Stomach (tissue), 4 donors: Measurements from ENCODE around the gene CHST12.

Experiments used
- EP300 ChIP-seq: sonication (generic); formaldehyde crosslinking; IDR thresholded peaks from one replicate; pipeline ENCODE4 v1.6.1; 2017; ENCODE audit warnings: antibody characterized with exemption
- POLR2AphosphoS5 ChIP-seq, 3 donors: sonication (generic); formaldehyde crosslinking; IDR thresholded peaks; one replicate each; pipeline ENCODE4 v1.6.1; 2016; ENCODE audit warnings: antibody characterized with exemption in 3 of 3
- TF ChIP-seq, protein P1 (sequence below), 7 experiments: fragments of 450-650 bp in 4 of 7; fragments of 200-600 bp in 3 of 7; sonication (generic) in 3 of 7; IDR thresholded peaks; one replicate each; pipeline ENCODE4 v1.5.1; 2016 to 2019; ENCODE audit warnings: antibody characterized with exemption in 7 of 7, control low read depth in 2 of 7, mild to moderate bottlenecking in 1 of 7

DNA sequence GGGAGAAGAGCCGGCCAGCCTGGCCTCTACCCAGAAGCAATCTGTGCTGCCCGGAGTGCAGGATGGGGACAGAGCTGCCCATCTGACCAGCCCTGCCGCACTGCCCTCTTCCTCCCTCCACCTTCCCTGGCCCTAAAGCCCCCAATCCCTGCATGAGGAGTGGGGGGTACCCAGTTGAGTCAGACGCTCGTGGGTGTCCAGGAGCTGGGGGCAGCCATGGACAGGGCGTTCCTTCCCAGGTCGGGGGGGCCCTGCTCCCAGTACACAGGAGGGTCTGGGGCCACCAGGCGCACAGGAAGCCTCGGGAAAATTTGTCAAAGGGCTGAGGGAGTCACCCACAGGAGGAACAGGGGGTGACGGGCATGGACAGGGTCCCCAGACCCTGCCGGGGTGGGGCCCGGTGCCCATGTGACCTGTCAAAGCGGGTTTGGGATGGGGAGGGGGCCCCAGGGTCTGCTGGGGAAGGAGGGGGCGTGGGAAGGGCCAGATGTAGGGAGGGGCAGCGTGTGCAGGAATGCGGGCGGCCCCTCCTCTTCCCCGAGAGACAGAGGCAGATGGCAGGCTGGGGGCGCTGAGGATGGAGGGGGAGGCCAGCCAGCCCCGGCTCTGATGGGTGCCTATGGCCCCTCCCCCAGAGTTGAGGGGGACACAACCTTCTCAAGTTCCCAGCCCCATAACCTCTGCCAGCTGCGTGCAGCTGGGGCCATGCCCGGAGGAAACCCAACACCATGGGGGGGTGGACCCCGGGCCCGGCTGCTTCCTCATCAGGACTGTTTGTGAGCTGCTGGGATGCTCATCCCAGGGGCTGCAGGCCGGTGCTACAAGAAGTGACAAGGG, 94.3 kb downstream of the CHST12 start:
- TF ChIP-seq EP300 (no peak), POLR2AphosphoS5 (IDR thresholded peaks at IDR 0.05) (no peak)
- TF ChIP-seq, protein P1, sequence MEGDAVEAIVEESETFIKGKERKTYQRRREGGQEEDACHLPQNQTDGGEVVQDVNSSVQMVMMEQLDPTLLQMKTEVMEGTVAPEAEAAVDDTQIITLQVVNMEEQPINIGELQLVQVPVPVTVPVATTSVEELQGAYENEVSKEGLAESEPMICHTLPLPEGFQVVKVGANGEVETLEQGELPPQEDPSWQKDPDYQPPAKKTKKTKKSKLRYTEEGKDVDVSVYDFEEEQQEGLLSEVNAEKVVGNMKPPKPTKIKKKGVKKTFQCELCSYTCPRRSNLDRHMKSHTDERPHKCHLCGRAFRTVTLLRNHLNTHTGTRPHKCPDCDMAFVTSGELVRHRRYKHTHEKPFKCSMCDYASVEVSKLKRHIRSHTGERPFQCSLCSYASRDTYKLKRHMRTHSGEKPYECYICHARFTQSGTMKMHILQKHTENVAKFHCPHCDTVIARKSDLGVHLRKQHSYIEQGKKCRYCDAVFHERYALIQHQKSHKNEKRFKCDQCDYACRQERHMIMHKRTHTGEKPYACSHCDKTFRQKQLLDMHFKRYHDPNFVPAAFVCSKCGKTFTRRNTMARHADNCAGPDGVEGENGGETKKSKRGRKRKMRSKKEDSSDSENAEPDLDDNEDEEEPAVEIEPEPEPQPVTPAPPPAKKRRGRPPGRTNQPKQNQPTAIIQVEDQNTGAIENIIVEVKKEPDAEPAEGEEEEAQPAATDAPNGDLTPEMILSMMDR (IDR thresholded peaks at IDR 0.05): no peak
